Stomach smooth muscle (tissue), 2 donors: ENCODE data around the gene SMYD3.
"Not testable (repeated sequence)": the region's sequence is repeated elsewhere in the genome, so short reads cannot be mapped to it uniquely, and the experiment has no call there.

Source experiments
- H3K27ac ChIP-seq: one replicate; pipeline ENCODE4 v1.7.0; 2013; ENCODE audit warnings: mild to moderate bottlenecking, low read length, inconsistent platforms
- H3K27me3 ChIP-seq, 2 donors: one replicate each; pipeline ENCODE4 v1.7.0; 2013; ENCODE audit warnings: low read length in 2 of 2; ENCODE audit not compliant: insufficient read depth in 2 of 2, control insufficient read depth in 1 of 2
- H3K36me3 ChIP-seq, 2 donors: one replicate each; pipeline ENCODE4 v1.7.0; 2013; ENCODE audit warnings: low read length in 2 of 2; ENCODE audit not compliant: control insufficient read depth in 2 of 2, insufficient read depth in 2 of 2
- H3K4me1 ChIP-seq: one replicate; pipeline ENCODE4 v1.7.0; 2013; ENCODE audit warnings: low read length; ENCODE audit not compliant: control insufficient read depth, insufficient read depth
- H3K4me3 ChIP-seq, 2 donors: one replicate each; pipeline ENCODE4 v1.7.0; 2013; ENCODE audit warnings: low read length in 2 of 2
- H3K9ac ChIP-seq, 2 donors: one replicate each; pipeline ENCODE4 v1.7.0; 2013; ENCODE audit warnings: low read length in 2 of 2, mild to moderate bottlenecking in 1 of 2
- H3K9me3 ChIP-seq, 2 donors: one replicate each; pipeline ENCODE4 v1.7.0; 2013; ENCODE audit warnings: low read length in 2 of 2; ENCODE audit not compliant: control insufficient read depth in 2 of 2
- donor health status: healthy.
- donor health status: Pancreatic carcinoma.

The SMYD3 gene

DNA sequence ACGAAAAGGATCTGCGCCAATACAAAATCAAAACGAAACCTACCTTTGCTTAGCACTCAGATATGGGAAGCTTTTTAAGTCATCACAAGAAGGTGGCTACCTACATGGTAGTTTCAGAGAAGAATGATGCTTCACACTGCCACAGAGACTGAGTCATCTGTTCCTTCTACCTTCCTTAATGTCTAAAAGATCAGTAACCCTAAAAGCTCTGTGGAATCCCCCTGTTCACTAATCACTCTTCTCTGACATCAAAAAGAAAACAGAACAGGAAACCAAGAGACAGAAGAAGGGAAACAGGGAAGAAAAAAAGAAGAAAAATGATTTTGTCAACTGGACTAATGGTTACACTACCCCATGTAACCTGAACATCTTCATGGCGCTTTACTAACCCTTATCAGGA lies 177.2 kb downstream of the SMYD3 start:
- H3K27me3 ChIP-seq = no peaks in the 10 kb centered on the region
- H3K4me1 ChIP-seq = no peaks in the 10 kb centered on the region
- H3K4me3 ChIP-seq = no peak overlapping the region
- H3K27ac ChIP-seq = no peak overlapping the region
- H3K9me3 ChIP-seq = no peaks in the 10 kb centered on the region
- H3K36me3 ChIP-seq = no peaks in the 10 kb centered on the region
- no peak overlapping the region for H3K9ac ChIP-seq

DNA sequence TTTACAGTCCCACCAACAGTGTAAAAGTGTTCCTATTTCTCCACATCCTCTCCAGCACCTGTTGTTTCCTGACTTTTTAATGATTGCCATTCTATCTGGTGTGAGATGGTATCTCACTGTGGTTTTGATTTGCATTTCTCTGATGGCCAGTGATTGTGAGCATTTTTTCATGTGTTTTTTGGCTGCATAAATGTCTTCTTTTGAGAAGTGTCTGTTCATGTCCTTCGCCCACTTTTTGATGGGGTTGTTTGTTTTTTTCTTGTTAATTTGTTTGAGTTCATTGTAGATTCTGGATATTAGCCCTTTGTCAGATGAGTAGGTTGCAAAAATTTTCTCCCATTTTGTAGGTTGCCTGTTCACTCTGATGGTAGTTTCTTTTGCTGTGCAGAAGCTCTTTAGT lies 177.8 kb downstream of the SMYD3 start:
- not testable (repeated sequence) for H3K4me1 ChIP-seq, H3K27me3 ChIP-seq, H3K9ac ChIP-seq, H3K27ac ChIP-seq, H3K9me3 ChIP-seq, H3K4me3 ChIP-seq, H3K36me3 ChIP-seq

DNA sequence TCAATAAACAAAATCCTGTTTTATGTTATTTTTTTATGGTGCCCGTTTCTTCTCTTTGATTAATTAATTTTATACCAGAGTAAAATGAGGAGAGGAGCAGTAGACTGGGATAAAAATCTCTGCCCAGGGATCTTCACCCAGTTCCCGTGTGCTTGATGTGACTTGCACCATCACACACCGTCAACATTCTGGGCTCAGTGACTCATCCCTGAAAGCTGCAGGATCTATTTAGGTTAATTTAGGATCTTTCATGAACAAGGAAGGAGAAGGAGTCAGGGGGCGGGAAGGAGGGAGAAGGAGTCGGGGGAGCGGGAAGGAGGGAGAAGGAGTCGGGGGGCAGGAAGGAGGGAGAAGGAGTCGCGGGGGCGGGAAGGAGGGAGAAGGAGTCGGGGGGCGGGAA lies 182.4 kb downstream of the SMYD3 start:
- Histone ChIP-seq H3K27ac (no peak overlapping the region), H3K27me3 (no peaks in the 10 kb centered on the region), H3K36me3 (no peaks in the 10 kb centered on the region), H3K4me1 (no peaks in the 10 kb centered on the region), H3K9me3 (no peaks in the 10 kb centered on the region), H3K4me3 (no peak overlapping the region), H3K9ac (no peak overlapping the region)

DNA sequence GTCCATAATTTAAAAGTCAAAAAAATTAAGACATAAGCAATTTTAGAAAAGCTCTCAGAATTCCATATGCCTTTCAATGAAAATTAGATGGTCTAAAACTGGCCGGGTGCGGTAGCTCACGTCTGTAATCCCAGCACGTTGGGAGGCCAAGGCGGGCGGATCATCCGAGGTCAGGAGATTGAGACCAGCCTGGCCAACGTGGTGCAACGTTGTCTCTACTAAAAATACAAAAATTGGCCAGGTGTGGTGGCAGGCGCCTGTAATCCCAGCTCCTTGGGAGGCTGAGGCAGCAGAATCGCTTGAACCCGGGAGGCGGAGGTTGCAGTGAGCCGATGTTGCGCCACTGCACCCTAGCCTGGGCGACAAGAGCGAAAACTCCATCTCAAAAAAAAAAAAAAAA lies 183.0 kb downstream of the SMYD3 start:
- H3K4me1 ChIP-seq, H3K4me3 ChIP-seq, H3K9ac ChIP-seq, H3K9me3 ChIP-seq, H3K27ac ChIP-seq, H3K36me3 ChIP-seq, H3K27me3 ChIP-seq: not testable (repeated sequence)

DNA sequence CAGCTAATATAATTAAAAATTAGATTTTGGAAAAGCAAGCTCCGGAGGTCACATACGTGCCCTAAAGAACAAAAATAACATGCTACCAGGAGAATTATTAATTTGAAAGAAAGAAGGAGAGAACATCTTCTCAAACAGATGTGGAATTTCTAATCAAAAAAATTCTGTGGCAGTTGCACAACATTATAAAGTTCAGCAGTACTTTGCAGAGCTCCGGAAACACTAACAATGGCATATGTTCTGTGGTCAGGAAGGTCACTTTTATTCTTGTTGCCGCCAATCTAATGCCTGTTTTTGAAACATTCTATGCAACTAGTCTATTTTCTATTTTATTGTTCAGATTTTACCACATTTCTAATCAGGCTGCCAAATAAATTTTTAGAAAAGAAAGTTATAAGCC lies 186.8 kb downstream of the SMYD3 start:
- Histone ChIP-seq H3K36me3 (no peaks in the 10 kb centered on the region), H3K9ac (no peak overlapping the region), H3K4me1 (no peaks in the 10 kb centered on the region), H3K4me3 (no peak overlapping the region), H3K27me3 (no peaks in the 10 kb centered on the region), H3K9me3 (no peaks in the 10 kb centered on the region), H3K27ac (no peak overlapping the region)

DNA sequence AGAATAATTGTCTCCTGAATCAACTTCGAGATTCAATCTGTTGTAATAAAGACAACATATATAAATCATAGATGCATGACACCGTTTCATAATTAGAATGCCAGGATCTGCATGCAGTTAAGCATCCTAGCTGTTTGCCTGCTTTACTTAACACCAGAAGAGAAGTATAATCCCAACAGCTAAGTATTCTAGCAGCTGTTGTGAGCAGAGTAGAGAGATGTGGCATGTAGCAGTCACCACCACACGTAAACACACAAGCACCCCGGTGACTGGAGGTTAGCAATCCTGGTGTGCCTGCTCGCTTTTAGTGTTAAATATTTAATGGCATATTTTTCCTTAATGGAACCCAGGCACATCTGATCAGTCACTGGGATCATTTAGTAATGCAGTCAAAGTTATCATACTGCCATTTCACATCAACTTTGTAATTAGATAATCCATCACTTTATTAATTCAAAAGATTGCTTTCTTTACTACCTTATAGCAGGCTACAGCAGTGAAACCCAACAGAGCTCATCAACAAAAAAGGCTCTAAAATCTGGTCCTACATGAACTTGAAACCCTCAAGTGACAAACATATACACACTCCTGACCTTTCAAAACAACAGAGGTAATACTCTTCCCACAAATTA lies 187.9 kb downstream of the SMYD3 start:
- no peaks in the 10 kb centered on the region for H3K4me1 ChIP-seq
- H3K9me3 ChIP-seq = no peaks in the 10 kb centered on the region
- H3K9ac ChIP-seq = no peak overlapping the region
- no peak overlapping the region for H3K4me3 ChIP-seq
- H3K36me3 ChIP-seq = no peaks in the 10 kb centered on the region
- no peak overlapping the region for H3K27ac ChIP-seq
- H3K27me3 ChIP-seq = no peaks in the 10 kb centered on the region

DNA sequence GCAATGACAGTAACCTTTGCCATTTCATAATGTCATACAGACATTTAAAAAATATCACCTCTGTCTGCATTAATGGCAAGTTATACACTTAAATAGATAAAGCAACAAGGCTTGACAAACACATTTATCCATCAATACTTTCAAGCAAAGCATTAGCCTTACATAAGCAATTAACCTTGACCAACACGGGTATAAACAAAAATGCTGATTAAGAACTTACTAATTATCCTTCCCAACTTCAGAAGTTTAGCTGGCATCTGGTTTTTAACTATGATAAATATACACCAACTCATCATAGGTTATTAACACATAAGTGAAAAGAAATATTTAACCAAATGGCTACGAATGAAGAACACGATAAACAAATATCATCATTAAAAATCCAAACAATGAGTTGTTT lies 188.5 kb downstream of the SMYD3 start:
- H3K4me1 ChIP-seq = no peaks in the 10 kb centered on the region
- H3K36me3 ChIP-seq = no peaks in the 10 kb centered on the region
- H3K9ac ChIP-seq = no peak overlapping the region
- H3K4me3 ChIP-seq = no peak overlapping the region
- H3K9me3 ChIP-seq = no peaks in the 10 kb centered on the region
- H3K27me3 ChIP-seq = no peaks in the 10 kb centered on the region
- H3K27ac ChIP-seq = no peak overlapping the region

DNA sequence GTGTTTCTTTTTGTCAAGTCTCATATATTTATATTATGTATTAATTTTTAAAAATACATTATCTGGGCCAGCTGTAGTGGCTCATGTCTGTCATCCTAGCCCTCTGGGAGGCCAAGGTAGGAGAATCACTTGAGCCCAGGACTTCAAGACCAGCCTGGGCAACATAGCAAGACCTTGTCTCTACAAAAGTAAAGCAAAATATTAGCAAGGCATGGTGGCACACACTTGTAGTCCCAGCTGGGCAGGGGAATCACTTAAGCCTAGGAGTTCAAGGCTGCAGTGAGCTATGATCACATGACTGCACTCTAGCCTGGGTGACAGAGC lies 189.1 kb downstream of the SMYD3 start:
- Histone ChIP-seq H3K4me1 (no peaks in the 10 kb centered on the region), H3K9ac (no peak overlapping the region), H3K4me3 (no peak overlapping the region), H3K9me3 (no peaks in the 10 kb centered on the region), H3K36me3 (no peaks in the 10 kb centered on the region), H3K27ac (no peak overlapping the region), H3K27me3 (no peaks in the 10 kb centered on the region)

DNA sequence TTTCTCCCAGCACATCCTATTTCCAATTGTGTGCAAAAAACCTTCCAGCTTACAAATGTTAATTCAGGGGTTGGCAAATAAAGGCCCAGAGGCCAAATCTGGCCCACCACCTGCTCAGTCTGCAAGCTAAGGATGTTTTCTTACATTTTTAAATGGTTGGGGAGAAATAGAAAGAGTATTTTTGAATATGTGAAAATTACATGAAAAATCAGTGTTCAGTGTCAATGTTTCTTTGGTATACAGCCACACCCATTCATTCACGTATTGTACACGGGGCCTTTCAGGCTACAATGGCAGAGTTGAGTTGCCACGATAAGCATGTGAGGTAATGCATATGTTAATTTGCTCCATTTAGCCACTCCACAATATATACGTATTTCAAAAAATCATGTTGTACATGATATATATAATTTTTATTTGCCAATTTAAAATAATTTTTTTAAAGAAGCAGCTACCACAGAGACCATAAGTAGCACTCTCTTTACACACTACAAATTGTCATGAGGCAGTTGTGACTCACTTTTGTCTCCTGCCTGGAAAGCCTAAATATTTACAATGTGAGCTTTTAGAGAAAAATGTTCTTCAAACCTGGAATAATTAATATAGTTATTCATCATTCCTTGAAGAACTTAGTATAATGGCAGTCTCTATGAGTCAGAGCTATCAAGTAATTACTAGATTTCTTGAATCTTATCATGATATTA lies 189.6 kb downstream of the SMYD3 start:
- Histone ChIP-seq H3K9me3 (no peaks in the 10 kb centered on the region), H3K27ac (no peak overlapping the region), H3K4me1 (no peaks in the 10 kb centered on the region), H3K27me3 (no peaks in the 10 kb centered on the region), H3K9ac (no peak overlapping the region), H3K36me3 (no peaks in the 10 kb centered on the region), H3K4me3 (no peak overlapping the region)

DNA sequence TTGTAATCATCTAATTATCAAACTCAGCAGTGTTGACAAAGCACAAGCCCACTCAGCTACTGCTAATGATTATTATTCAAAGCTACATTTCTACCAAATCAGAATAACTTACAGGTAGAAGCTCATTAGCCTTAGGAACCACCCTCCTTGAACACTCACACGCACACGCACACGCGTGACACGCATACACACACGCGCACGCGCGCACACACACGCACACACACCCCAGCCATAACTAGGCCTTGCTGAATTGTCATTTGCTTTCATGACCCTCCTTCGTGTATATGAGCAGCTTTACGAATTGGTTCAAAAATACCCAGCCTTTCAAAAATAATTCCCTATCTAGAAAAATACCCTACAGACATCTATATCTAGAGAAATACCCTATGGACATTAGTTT lies 195.6 kb downstream of the SMYD3 start:
- Histone ChIP-seq H3K27me3 (no peaks in the 10 kb centered on the region), H3K27ac (no peak overlapping the region), H3K9ac (no peak overlapping the region), H3K4me1 (no peaks in the 10 kb centered on the region), H3K4me3 (no peak overlapping the region), H3K9me3 (no peaks in the 10 kb centered on the region), H3K36me3 (no peaks in the 10 kb centered on the region)

DNA sequence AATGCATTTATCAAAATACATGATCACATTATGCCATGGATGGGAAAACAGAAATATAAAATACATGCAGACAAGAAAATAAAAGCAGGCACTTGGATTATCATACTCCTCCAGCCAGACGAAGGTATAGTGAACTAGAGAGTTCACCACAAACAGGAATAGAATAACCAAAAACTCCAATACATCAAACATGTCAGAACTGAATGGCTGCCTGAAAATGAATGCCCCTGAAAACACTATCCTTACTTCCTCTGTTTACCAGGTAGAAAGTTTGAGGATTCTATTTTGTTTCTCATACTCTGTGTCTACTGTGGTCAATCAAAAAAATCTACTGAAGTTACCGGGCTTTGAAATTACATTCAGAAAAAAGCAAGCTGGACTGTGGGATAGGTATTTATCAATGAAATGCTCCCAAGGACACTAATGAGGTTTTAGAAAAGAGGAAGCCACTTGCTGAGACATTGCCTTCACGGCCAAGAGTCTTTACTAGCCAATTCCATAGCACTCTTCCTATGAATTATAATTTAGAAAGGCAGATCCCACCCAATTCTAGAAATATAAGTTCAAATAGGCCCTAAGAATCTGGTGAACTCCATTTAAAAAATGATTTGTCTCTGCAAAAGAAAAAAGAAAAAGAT lies 197.7 kb downstream of the SMYD3 start:
- Histone ChIP-seq H3K4me3 (no peak overlapping the region), H3K4me1 (no peaks in the 10 kb centered on the region), H3K27me3 (no peaks in the 10 kb centered on the region), H3K9me3 (no peaks in the 10 kb centered on the region), H3K9ac (no peak overlapping the region), H3K36me3 (no peaks in the 10 kb centered on the region), H3K27ac (no peak overlapping the region)
